Raji (cell line): Measurements from ENCODE around the gene CDK13.

Experiments
- POLR2A ChIP-seq: IDR thresholded peaks from 2 replicates; pipeline ENCODE4 v1.6.1; 2011; ENCODE audit warnings: low read depth, low read length, control low read depth; ENCODE audit not compliant: insufficient read depth

Gene CDK13

GRCh38 chr7:39949971-39950472, at the start of gene CDK13:
TSS of gene CDK13 (plus strand) at chr7:39950256. CDS start at chr7:39950642, 386 bp downstream.
- TF ChIP-seq POLR2A: peak; percentile 91

- no peak for TF ChIP-seq POLR2A
These were observed 46.0 kb upstream of the CDK13 start for GRCh38 chr7:39904077-39904486.

GRCh38 chr7:39908141-39908540, 41.9 kb upstream of the CDK13 start:
- no peak for TF ChIP-seq POLR2A

- TF ChIP-seq POLR2A: no peak
These were observed 41.1 kb upstream of the CDK13 start for GRCh38 chr7:39908973-39909372.

- no peak for TF ChIP-seq POLR2A
These were observed 40.5 kb upstream of the CDK13 start for GRCh38 chr7:39909526-39909925.

GRCh38 chr7:39910108-39910869, 39.8 kb upstream of the CDK13 start:
- no peak for TF ChIP-seq POLR2A

GRCh38 chr7:39911167-39911566, 38.9 kb upstream of the CDK13 start:
- TF ChIP-seq POLR2A: no peak

- TF ChIP-seq POLR2A: no peak
These were observed 30.4 kb upstream of the CDK13 start for GRCh38 chr7:39919646-39920045.

- no peak for TF ChIP-seq POLR2A
These were observed 28.4 kb upstream of the CDK13 start for GRCh38 chr7:39921506-39922175.

GRCh38 chr7:39922580-39922979, 27.5 kb upstream of the CDK13 start:
- no peak for TF ChIP-seq POLR2A

GRCh38 chr7:39923091-39923490, 27.0 kb upstream of the CDK13 start:
- TF ChIP-seq POLR2A: no peak

GRCh38 chr7:39924122-39924521, 25.9 kb upstream of the CDK13 start:
- TF ChIP-seq POLR2A: no peak

GRCh38 chr7:39926111-39926510, 23.9 kb upstream of the CDK13 start:
- TF ChIP-seq POLR2A: no peak

GRCh38 chr7:39927018-39927417, 23.0 kb upstream of the CDK13 start:
- TF ChIP-seq POLR2A: no peak

GRCh38 chr7:39934132-39934531, 15.9 kb upstream of the CDK13 start:
- TF ChIP-seq POLR2A: no peak

- no peak for TF ChIP-seq POLR2A
These were observed 13.3 kb upstream of the CDK13 start for GRCh38 chr7:39936761-39937160.
